ENCODE data around the gene GNA15. TPM values are rescaled to one million over a fixed set of nuclear protein-coding genes. Genes with fewer than 3 reads are reported as not detected.

Gene GNA15
- total and polyA plus RNA-seq, 7 donors, result 0.55 to 6.0 (median 4.6) TPM

- DNase-seq, result no peak
- TF ChIP-seq EP300 (IDR thresholded peaks at IDR 0.05), result no peak
- TF ChIP-seq POLR2A (IDR thresholded peaks at IDR 0.05), result no peak
- no peak for TF ChIP-seq POLR2AphosphoS5 (IDR thresholded peaks at IDR 0.05)
- TF ChIP-seq CTCF (IDR thresholded peaks at IDR 0.05), result no peak
- intact Hi-C loops (cut with DNase I), result no loop called here
- H3K27me3 ChIP-seq, result no peaks in the 10 kb centered on the region
- H3K27ac ChIP-seq, result no peak overlapping the region
- 38 to 57% methylated on average over 8 of the region's 8 CpGs for WGBS, 2 donors
- H3K4me1 ChIP-seq, result no peaks in the 10 kb centered on the region
- H3K36me3 ChIP-seq, result peaks cover 8 to 45% (median 17%) of the 10 kb centered on the region in 4 donors
- H3K9me3 ChIP-seq, result no peaks in the 10 kb centered on the region
- H3K4me3 ChIP-seq, result no peak overlapping the region
These were observed 11.9 kb upstream of the GNA15 start for GRCh38 chr19:3123956-3124355.

DNA sequence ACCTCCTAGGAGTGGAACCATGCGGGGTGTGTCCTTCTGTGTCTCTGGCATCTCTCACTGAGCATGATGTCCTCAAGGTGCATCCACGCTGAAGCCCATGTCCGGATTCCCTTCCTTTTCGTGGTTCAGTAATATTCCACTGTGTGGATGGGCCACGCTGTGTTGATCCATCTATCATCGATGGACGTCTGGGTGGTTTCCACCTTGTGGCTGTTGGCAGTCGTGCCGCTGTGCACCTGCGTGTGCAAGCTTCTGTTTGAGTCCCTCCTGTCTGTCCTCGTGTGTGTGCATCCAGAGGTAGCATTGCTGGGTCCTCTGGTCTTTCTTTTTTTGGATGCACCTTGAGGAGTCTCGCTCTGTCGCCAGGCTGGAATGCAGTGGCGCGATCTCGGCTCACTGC, 11.2 kb upstream of the GNA15 start:
- Histone ChIP-seq H3K27me3 (no peaks in the 10 kb centered on the region), H3K27ac (no peak overlapping the region), H3K4me3 (no peak overlapping the region), H3K36me3 (peaks cover 4 to 38% (median 14%) of the 10 kb centered on the region in 4 donors), H3K9me3 (no peaks in the 10 kb centered on the region), H3K4me1 (no peaks in the 10 kb centered on the region)
- no peak for TF ChIP-seq CTCF (IDR thresholded peaks at IDR 0.05)
- no peak for TF ChIP-seq EP300 (IDR thresholded peaks at IDR 0.05)
- TF ChIP-seq POLR2A (IDR thresholded peaks at IDR 0.05), result no peak
- TF ChIP-seq POLR2AphosphoS5 (IDR thresholded peaks at IDR 0.05), result no peak
- 50 to 75% methylated on average over 16 of the region's 16 CpGs for WGBS, 2 donors
- DNase-seq, result no peak
- intact Hi-C loops (cut with DNase I), result no loop called here

DNA sequence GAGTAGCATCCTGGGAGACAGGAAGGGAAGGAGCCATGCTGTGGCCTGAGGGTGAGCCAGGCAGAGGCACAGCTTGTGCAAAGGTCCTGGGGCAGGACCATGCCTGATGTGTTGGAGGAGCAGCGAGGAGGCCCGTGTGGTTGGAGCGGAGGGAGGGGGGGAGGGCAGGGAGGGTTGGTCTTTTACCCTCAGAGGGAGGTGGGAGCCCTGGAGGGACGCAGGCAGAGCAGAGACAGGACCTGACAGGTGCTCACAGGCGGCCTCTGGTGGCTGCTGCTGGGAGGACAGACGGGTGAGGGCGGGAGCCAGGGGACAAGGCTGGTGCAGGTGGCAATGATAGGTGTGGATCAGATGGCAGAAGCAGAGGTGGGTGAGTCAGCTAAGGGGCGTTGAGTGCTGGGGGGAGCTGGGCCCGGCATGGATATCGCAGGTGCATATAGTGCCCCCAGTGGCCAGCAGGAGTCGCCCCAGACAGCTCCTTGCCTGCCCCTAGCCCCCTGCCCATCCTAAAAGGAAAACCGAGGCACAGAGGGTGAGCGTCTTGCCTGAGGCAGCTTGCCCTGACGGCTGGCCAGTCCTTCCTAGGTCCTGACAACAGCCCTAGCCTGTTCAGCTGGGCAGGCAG, 9.8 kb upstream of the GNA15 start:
- Histone ChIP-seq H3K4me3 (no peak overlapping the region), H3K27ac (no peak overlapping the region), H3K27me3 (no peaks in the 10 kb centered on the region), H3K9me3 (no peaks in the 10 kb centered on the region), H3K36me3 (peaks cover 0 to 25% (median 8%) of the 10 kb centered on the region in 4 donors), H3K4me1 (no peaks in the 10 kb centered on the region)
- 12 to 37% methylated on average over 14 of the region's 14 CpGs for WGBS, 2 donors
- no peak for TF ChIP-seq EP300 (IDR thresholded peaks at IDR 0.05)
- peak; percentile 53 to 67 (median 60) for TF ChIP-seq CTCF (IDR thresholded peaks at IDR 0.05)
- TF ChIP-seq POLR2AphosphoS5 (IDR thresholded peaks at IDR 0.05), result no peak
- no peak for TF ChIP-seq POLR2A (IDR thresholded peaks at IDR 0.05)
- intact Hi-C loops (cut with DNase I), result no loop called here
- no peak for DNase-seq

GRCh38 chr19:3129112-3129511, 6.7 kb upstream of the GNA15 start:
- Histone ChIP-seq H3K27ac (no peak overlapping the region), H3K4me1 (no peaks in the 10 kb centered on the region), H3K4me3 (no peak overlapping the region), H3K27me3 (no peaks in the 10 kb centered on the region), H3K9me3 (no peaks in the 10 kb centered on the region), H3K36me3 (no peaks in the 10 kb centered on the region)
- intact Hi-C loops (cut with DNase I), result no loop called here
- WGBS, 2 donors, result 0 to 14% methylated on average over 1 of the region's 1 CpG
- TF ChIP-seq CTCF (IDR thresholded peaks at IDR 0.05) (peak in 1 of 4 experiments; percentile 4), EP300 (IDR thresholded peaks at IDR 0.05) (no peak)
- DNase-seq, result no peak

- TF ChIP-seq POLR2A (IDR thresholded peaks at IDR 0.05), result no peak
- WGBS, 2 donors, result 87 to 88% methylated on average over 24 of the region's 24 CpGs
- Histone ChIP-seq H3K4me3 (no peak overlapping the region), H3K9me3 (no peaks in the 10 kb centered on the region), H3K4me1 (no peaks in the 10 kb centered on the region), H3K36me3 (no peaks in the 10 kb centered on the region), H3K27me3 (no peaks in the 10 kb centered on the region), H3K27ac (no peak overlapping the region)
- no peak for DNase-seq
- intact Hi-C loops (cut with DNase I), result no loop called here
These were observed 4.7 kb upstream of the GNA15 start for GRCh38 chr19:3131168-3131567.

Data from sigmoid colon (tissue), 7 donors.